ENCODE results near the gene RNPC3. TPM values are rescaled to one million over a fixed set of nuclear protein-coding genes. Genes with fewer than 3 reads are reported as not detected.

Gene RNPC3
- total RNA-seq, 1 experiment from 2014 or later, result 20.1 TPM

- TF ChIP-seq EZH2 (IDR thresholded peaks at IDR 0.05; ENCODE audit: borderline replicate concordance, low read depth, low read length, poor library complexity, severe bottlenecking), result no peak
- no peak for TF ChIP-seq CTCF (conservative IDR thresholded peaks at IDR 0.05; ENCODE audit: low read depth, low read length)
- no peak overlapping the region for H3K4me3 ChIP-seq (ENCODE audit: low read depth, low read length, poor library complexity, severe bottlenecking)
- no peaks in the 10 kb centered on the region for H3K9me3 ChIP-seq (ENCODE audit: low read depth, low read length, poor library complexity, severe bottlenecking)
- intact Hi-C loops (cut with micrococcal nuclease; ENCODE audit: unreplicated experiment), result loop anchor here (5.0 kb wide), 1 partner anchor 1994 kb away; no protein-coding TSS in a partner anchor
- H3K27me3 ChIP-seq (replicated peaks; ENCODE audit: insufficient read depth, low read depth, low read length, poor library complexity), result no peaks in the 10 kb centered on the region
- DNase-seq (ENCODE audit: low spot score), result no peak
- ChIA-PET POLR2A (ENCODE audit: low non-redundant PET) (no interaction called here), CTCF (no interaction called here)
- no TSS peak for BruUV-seq (replicated peaks)
- no peaks in the 10 kb centered on the region for H3K4me1 ChIP-seq (ENCODE audit: insufficient read depth, low read length, poor library complexity, severe bottlenecking)
- no peaks in the 10 kb centered on the region for H3K36me3 ChIP-seq (ENCODE audit: insufficient read depth, low read length, poor library complexity, severe bottlenecking)
- no peak overlapping the region for H3K27ac ChIP-seq (ENCODE audit: low read depth, low read length, poor library complexity, severe bottlenecking)
These were observed 9.2 kb upstream of the RNPC3 start for GRCh38 chr1:103516283-103516682.

- POLR2A ChIA-PET (ENCODE audit: low non-redundant PET), result no interaction called here
- no peaks in the 10 kb centered on the region for H3K9me3 ChIP-seq (ENCODE audit: low read depth, low read length, poor library complexity, severe bottlenecking)
- no peak overlapping the region for H3K27ac ChIP-seq (ENCODE audit: low read depth, low read length, poor library complexity, severe bottlenecking)
- H3K27me3 ChIP-seq (replicated peaks; ENCODE audit: insufficient read depth, low read depth, low read length, poor library complexity), result no peaks in the 10 kb centered on the region
- intact Hi-C loops (cut with micrococcal nuclease; ENCODE audit: unreplicated experiment), result loop anchor here (5.0 kb wide), 1 partner anchor 1994 kb away; no protein-coding TSS in a partner anchor
- no peak for DNase-seq (ENCODE audit: low spot score)
- CTCF ChIA-PET, result no interaction called here
- no peak for TF ChIP-seq CTCF (conservative IDR thresholded peaks at IDR 0.05; ENCODE audit: low read depth, low read length)
- no peak for TF ChIP-seq EZH2 (IDR thresholded peaks at IDR 0.05; ENCODE audit: borderline replicate concordance, low read depth, low read length, poor library complexity, severe bottlenecking)
- H3K36me3 ChIP-seq (ENCODE audit: insufficient read depth, low read length, poor library complexity, severe bottlenecking), result no peaks in the 10 kb centered on the region
- no peak overlapping the region for H3K4me3 ChIP-seq (ENCODE audit: low read depth, low read length, poor library complexity, severe bottlenecking)
- H3K4me1 ChIP-seq (ENCODE audit: insufficient read depth, low read length, poor library complexity, severe bottlenecking), result no peaks in the 10 kb centered on the region
- BruUV-seq (replicated peaks), result no TSS peak
These were observed 8.8 kb upstream of the RNPC3 start for GRCh38 chr1:103516693-103517092.

- POLR2A ChIA-PET (ENCODE audit: low non-redundant PET), result no interaction called here
- CTCF ChIA-PET, result no interaction called here
- H3K4me3 ChIP-seq (ENCODE audit: low read depth, low read length, poor library complexity, severe bottlenecking), result no peak overlapping the region
- TF ChIP-seq EZH2 (IDR thresholded peaks at IDR 0.05; ENCODE audit: borderline replicate concordance, low read depth, low read length, poor library complexity, severe bottlenecking) (no peak), CTCF (conservative IDR thresholded peaks at IDR 0.05; ENCODE audit: low read depth, low read length) (no peak)
- DNase-seq (ENCODE audit: low spot score), result no peak
- H3K36me3 ChIP-seq (ENCODE audit: insufficient read depth, low read length, poor library complexity, severe bottlenecking), result no peaks in the 10 kb centered on the region
- no peak overlapping the region for H3K27ac ChIP-seq (ENCODE audit: low read depth, low read length, poor library complexity, severe bottlenecking)
- H3K9me3 ChIP-seq (ENCODE audit: low read depth, low read length, poor library complexity, severe bottlenecking), result no peaks in the 10 kb centered on the region
- intact Hi-C loops (cut with micrococcal nuclease; ENCODE audit: unreplicated experiment), result loop anchor here (5.0 kb wide), 1 partner anchor 1995 kb away; no protein-coding TSS in a partner anchor
- H3K27me3 ChIP-seq (replicated peaks; ENCODE audit: insufficient read depth, low read depth, low read length, poor library complexity), result no peaks in the 10 kb centered on the region
- H3K4me1 ChIP-seq (ENCODE audit: insufficient read depth, low read length, poor library complexity, severe bottlenecking), result no peaks in the 10 kb centered on the region
- no TSS peak for BruUV-seq (replicated peaks)
These were observed 8.0 kb upstream of the RNPC3 start for GRCh38 chr1:103517380-103518047.

All from A673 (cell line).